ENCODE results near the gene VSIR.

The VSIR gene

GRCh38 chr10:71717551-71717951 lies 55.8 kb downstream of the VSIR start:
- no peak for DNase-seq (ENCODE audit: low spot score)
- no peak for TF ChIP-seq CTCF (IDR thresholded peaks at IDR 0.05; ENCODE audit: extremely low read depth, missing control alignments)

GRCh38 chr10:71717056-71717455 lies 56.3 kb downstream of the VSIR start:
- DNase-seq (ENCODE audit: low spot score) = no peak
- TF ChIP-seq CTCF (IDR thresholded peaks at IDR 0.05; ENCODE audit: extremely low read depth, missing control alignments) = no peak

GRCh38 chr10:71716426-71716825 lies 56.9 kb downstream of the VSIR start:
- TF ChIP-seq CTCF (IDR thresholded peaks at IDR 0.05; ENCODE audit: extremely low read depth, missing control alignments) = no peak
- DNase-seq (ENCODE audit: low spot score) = no peak

- no peak for TF ChIP-seq CTCF (IDR thresholded peaks at IDR 0.05; ENCODE audit: extremely low read depth, missing control alignments)
- DNase-seq (ENCODE audit: low spot score) = no peak
These were observed 57.5 kb downstream of the VSIR start for GRCh38 chr10:71715860-71716259.

- TF ChIP-seq CTCF (IDR thresholded peaks at IDR 0.05; ENCODE audit: extremely low read depth, missing control alignments) = no peak
- DNase-seq (ENCODE audit: low spot score) = no peak
These were observed 58.3 kb downstream of the VSIR start for GRCh38 chr10:71715026-71715425.

- no peak for DNase-seq (ENCODE audit: low spot score)
- no peak for TF ChIP-seq CTCF (IDR thresholded peaks at IDR 0.05; ENCODE audit: extremely low read depth, missing control alignments)
These were observed 58.7 kb downstream of the VSIR start for GRCh38 chr10:71714592-71714991.

GRCh38 chr10:71714031-71714410 lies 59.3 kb downstream of the VSIR start:
- DNase-seq (ENCODE audit: low spot score) = no peak

More at GRCh38 chr10:71714031-71714410, 59.3 kb downstream of the VSIR start:
- TF ChIP-seq CTCF (IDR thresholded peaks at IDR 0.05; ENCODE audit: extremely low read depth, missing control alignments) = no peak
